Uterus (tissue), 4 donors: ENCODE results near the gene GPR143. TPM values are rescaled to one million over a fixed set of nuclear protein-coding genes. Genes with fewer than 3 reads are reported as not detected.

Experiments used
- DNase-seq, 2 donors: peaks; one replicate each; pipeline ENCODE4 v3.0.0-alpha.2; 2019 to 2020
- H3K27ac ChIP-seq, 2 donors: fragments of 200-600 bp; sonication (generic); 1 replicate in 1 of 2; 2 replicates in 1 of 2; pipeline ENCODE4 v1.5.1; 2016 to 2018
- H3K27me3 ChIP-seq, 2 donors: fragments of 200-600 bp; sonication (generic); one replicate each; pipeline ENCODE4 v1.5.1; 2018 to 2019; ENCODE audit warnings: control low read depth in 1 of 2
- H3K36me3 ChIP-seq, 2 donors: fragments of 200-600 bp; sonication (generic); one replicate each; pipeline ENCODE4 v1.5.1; 2019; ENCODE audit warnings: control low read depth in 1 of 2
- H3K4me1 ChIP-seq, 2 donors: fragments of 200-600 bp; sonication (generic); one replicate each; pipeline ENCODE4 v1.5.1; 2018 to 2019; ENCODE audit warnings: control low read depth in 1 of 2
- H3K4me3 ChIP-seq, 2 donors: fragments of 200-600 bp; sonication (generic); 1 replicate in 1 of 2; 2 replicates in 1 of 2; pipeline ENCODE4 v1.5.1; 2018 to 2019; ENCODE audit warnings: mild to moderate bottlenecking in 1 of 2
- H3K9me3 ChIP-seq, 2 donors: fragments of 200-600 bp; sonication (generic); one replicate each; pipeline ENCODE4 v1.5.1; 2019; ENCODE audit warnings: control low read depth in 1 of 2
- POLR2A ChIP-seq, 2 donors: fragments of 450-650 bp; IDR thresholded peaks; one replicate each; pipeline ENCODE4 v1.6.1; 2016; ENCODE audit warnings: antibody characterized with exemption in 2 of 2, mild to moderate bottlenecking in 1 of 2, moderate library complexity in 1 of 2
- intact Hi-C: fragments of 100-400 bp; cut with DNase I; formaldehyde crosslinking; loops from one replicate; pipeline ENCODE4 v1.15.1; 2023; ENCODE audit warnings: low total_unique reads
- total RNA-seq, 4 donors: library from RNA; depleted of rRNA in 3 of 4; stranded (reverse); fragments of >200 nt in 3 of 4; gene quantifications; one replicate each; pipeline versions ENCODE4 v1.1.0 to v1.2.4, GENCODE V29; 2014 to 2023
- TF ChIP-seq, protein P1 (sequence below), 4 experiments: fragments of 200-600 bp in 2 of 4; fragments of 450-650 bp in 2 of 4; sonication (generic) in 2 of 4; IDR thresholded peaks; one replicate each; pipeline ENCODE4 v1.5.1; 2016 to 2019; ENCODE audit warnings: antibody characterized with exemption in 4 of 4, mild to moderate bottlenecking in 2 of 4, moderate library complexity in 1 of 4
- donor health status: DM: yes; HTN: yes; CAD: no.

The GPR143 gene
- total RNA-seq, 4 donors from 2014 or later, result 0.26 to 7.0 (median 2.4) TPM; not detected in 1

DNA sequence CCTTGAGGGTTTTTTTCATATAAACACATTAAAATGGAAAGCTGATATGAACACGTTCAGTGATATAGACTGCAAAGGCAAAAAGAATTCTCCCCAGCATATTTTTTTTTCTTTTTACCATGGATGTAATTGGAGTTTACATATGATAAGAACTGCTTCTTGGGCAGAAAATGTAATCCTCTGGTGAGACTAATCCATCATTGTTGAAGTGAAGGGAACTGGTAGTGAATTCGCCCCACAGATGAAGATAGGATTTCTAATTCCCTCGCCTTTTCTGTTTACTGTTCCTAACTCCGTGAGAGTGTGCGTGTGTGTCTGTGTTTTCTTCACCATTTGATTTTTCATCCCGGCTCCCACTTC lies 88.9 kb downstream of the GPR143 start:
- no peaks in the 10 kb centered on the region for H3K4me1 ChIP-seq
- H3K36me3 ChIP-seq, result no peaks in the 10 kb centered on the region
- H3K4me3 ChIP-seq, result no peak overlapping the region
- H3K27ac ChIP-seq, result peak overlapping the region in 1 of 2 donors; percentile 8
- TF ChIP-seq, protein P1, sequence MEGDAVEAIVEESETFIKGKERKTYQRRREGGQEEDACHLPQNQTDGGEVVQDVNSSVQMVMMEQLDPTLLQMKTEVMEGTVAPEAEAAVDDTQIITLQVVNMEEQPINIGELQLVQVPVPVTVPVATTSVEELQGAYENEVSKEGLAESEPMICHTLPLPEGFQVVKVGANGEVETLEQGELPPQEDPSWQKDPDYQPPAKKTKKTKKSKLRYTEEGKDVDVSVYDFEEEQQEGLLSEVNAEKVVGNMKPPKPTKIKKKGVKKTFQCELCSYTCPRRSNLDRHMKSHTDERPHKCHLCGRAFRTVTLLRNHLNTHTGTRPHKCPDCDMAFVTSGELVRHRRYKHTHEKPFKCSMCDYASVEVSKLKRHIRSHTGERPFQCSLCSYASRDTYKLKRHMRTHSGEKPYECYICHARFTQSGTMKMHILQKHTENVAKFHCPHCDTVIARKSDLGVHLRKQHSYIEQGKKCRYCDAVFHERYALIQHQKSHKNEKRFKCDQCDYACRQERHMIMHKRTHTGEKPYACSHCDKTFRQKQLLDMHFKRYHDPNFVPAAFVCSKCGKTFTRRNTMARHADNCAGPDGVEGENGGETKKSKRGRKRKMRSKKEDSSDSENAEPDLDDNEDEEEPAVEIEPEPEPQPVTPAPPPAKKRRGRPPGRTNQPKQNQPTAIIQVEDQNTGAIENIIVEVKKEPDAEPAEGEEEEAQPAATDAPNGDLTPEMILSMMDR (IDR thresholded peaks at IDR 0.05), result no peak
- TF ChIP-seq POLR2A (IDR thresholded peaks at IDR 0.05), result no peak
- DNase-seq, result no peak
- intact Hi-C loops, result no loop called here
- H3K27me3 ChIP-seq, result no peaks in the 10 kb centered on the region
- H3K9me3 ChIP-seq, result no peaks in the 10 kb centered on the region

DNA sequence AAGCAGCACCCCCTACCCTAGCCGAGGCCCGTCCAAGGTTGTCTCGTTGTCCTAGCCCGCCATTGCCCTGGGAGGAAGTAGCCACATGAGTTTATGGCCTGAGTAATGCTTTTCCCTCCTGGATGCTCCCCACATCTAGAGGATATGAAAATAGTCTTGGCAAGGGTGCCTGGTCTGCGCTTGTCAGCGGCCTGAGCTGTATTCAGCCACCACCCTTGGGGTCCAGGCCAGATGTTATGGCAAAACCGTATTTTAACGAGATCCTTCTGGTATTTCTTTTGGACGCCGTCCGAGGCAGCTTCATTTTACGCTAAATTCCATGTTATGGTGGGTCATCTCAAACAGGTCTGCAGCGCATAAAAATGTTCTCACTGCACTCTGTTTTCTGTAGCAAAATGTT lies 89.3 kb downstream of the GPR143 start:
- no peak overlapping the region for H3K4me3 ChIP-seq
- H3K4me1 ChIP-seq, result no peaks in the 10 kb centered on the region
- no peaks in the 10 kb centered on the region for H3K36me3 ChIP-seq
- no peak overlapping the region for H3K27ac ChIP-seq
- TF ChIP-seq, protein P1 (IDR thresholded peaks at IDR 0.05), result no peak
- no peak for TF ChIP-seq POLR2A (IDR thresholded peaks at IDR 0.05)
- intact Hi-C loops, result no loop called here
- no peaks in the 10 kb centered on the region for H3K9me3 ChIP-seq
- no peak for DNase-seq
- no peaks in the 10 kb centered on the region for H3K27me3 ChIP-seq

Other genes with a start within 250 kb of the GPR143 start
- gene SHROOM2, start 20.6 kb upstream of the GPR143 start, total RNA-seq, result 1 to 10 TPM; 3.5 to 8.7 (median 4.8) TPM
- gene CLDN34, start 201.5 kb upstream of the GPR143 start, total RNA-seq, result 1 to 10 TPM in 1 of 4 donors, not detected in 3; 1.2 TPM